GM12892 (cell line): ENCODE data around the gene RGS17.

Experiments used
- POLR2A ChIP-seq: IDR thresholded peaks from 2 replicates; pipeline ENCODE4 v1.6.1; 2011; ENCODE audit warnings: low read depth, low read length, control low read depth
- POLR2AphosphoS5 ChIP-seq: IDR thresholded peaks from 2 replicates; pipeline ENCODE4 v1.6.1; 2011; ENCODE audit warnings: low read depth, low read length, control low read depth
- TAF1 ChIP-seq: IDR thresholded peaks from 2 replicates; pipeline ENCODE4 v1.6.1; 2011; ENCODE audit warnings: low read depth, mild to moderate bottlenecking, control low read depth, low read length, borderline replicate concordance

DNA sequence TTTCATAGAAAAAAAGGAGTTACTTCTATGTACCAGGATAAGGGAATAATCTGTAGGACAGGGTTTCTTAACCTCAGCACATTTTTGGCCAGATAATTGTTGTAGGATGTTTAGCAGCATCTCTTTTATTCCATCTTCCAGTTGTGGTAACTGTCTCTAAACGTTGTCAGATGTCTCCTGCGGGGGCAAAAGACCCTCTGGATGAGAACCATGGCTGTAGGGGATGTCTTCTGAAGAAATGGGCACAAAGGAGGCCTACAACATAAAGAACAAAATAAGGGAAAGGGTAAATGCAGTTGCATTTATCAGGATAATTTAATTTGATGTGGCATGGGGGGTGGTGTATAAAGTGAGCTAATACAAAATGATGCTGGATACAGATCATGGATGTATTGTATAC lies 144.1 kb downstream of the RGS17 start:
- TF ChIP-seq POLR2A (no peak), POLR2AphosphoS5 (no peak), TAF1 (no peak)
